A673 (cell line): ENCODE results near the gene TMIE. TPM values are rescaled to one million over a fixed set of nuclear protein-coding genes. Genes with fewer than 3 reads are reported as not detected.

Experiments
- BruUV-seq: library from RNA; stranded (reverse); fragments of 400-500 nt; replicated peaks from 2 replicates; lab custom pipeline; 2021; lab: Mats Ljungman, UMichigan
- CTCF ChIA-PET: fragments of 300-600 bp; sonication (Branson Sonifier 250); formaldehyde crosslinking; loops from one replicate; lab custom pipeline; 2022; ENCODE audit warnings: antibody characterized with exemption; lab: Charles Lee
- POLR2A ChIA-PET: fragments of 300-600 bp; sonication (Branson Sonifier 250); formaldehyde crosslinking; loops from one replicate; lab custom pipeline; 2022; ENCODE audit warnings: antibody characterized with exemption; ENCODE audit not compliant: low non-redundant PET; lab: Charles Lee
- DNase-seq: peaks from one replicate; pipeline ENCODE4 v3.0.0-alpha.2; 2015; ENCODE audit warnings: low spot score
- H3K27ac ChIP-seq: fragments of 200-600 bp; sonication (generic); 2 replicates; pipeline ENCODE4 v1.5.1; 2016; ENCODE audit warnings: mixed run types, low read depth, mild to moderate bottlenecking, mixed read lengths, antibody characterized with exemption, low read length; ENCODE audit not compliant: poor library complexity, severe bottlenecking
- H3K27me3 ChIP-seq: fragments of 200-600 bp; sonication (generic); replicated peaks from 2 replicates; pipeline ENCODE4 v1.6.1; 2017; ENCODE audit warnings: mixed run types, low read depth, mild to moderate bottlenecking, mixed read lengths, antibody characterized with exemption, low read length; ENCODE audit not compliant: insufficient read depth, poor library complexity
- H3K36me3 ChIP-seq: fragments of 200-600 bp; sonication (generic); 2 replicates; pipeline ENCODE4 v1.6.1; 2016; ENCODE audit warnings: mixed run types, mild to moderate bottlenecking, mixed read lengths, antibody characterized with exemption, low read length; ENCODE audit not compliant: insufficient read depth, poor library complexity, severe bottlenecking
- H3K4me1 ChIP-seq: fragments of 200-600 bp; sonication (generic); 2 replicates; pipeline ENCODE4 v1.6.1; 2017; ENCODE audit warnings: mixed run types, mild to moderate bottlenecking, mixed read lengths, antibody characterized with exemption, low read length; ENCODE audit not compliant: insufficient read depth, poor library complexity, severe bottlenecking
- H3K4me3 ChIP-seq: fragments of 200-600 bp; sonication (generic); 2 replicates; pipeline ENCODE4 v1.5.1; 2016; ENCODE audit warnings: low read depth, mixed run types, mild to moderate bottlenecking, mixed read lengths, low read length; ENCODE audit not compliant: poor library complexity, severe bottlenecking
- H3K9me3 ChIP-seq: fragments of 200-600 bp; sonication (generic); 2 replicates; pipeline ENCODE4 v1.6.1; 2016; ENCODE audit warnings: mixed run types, low read depth, mild to moderate bottlenecking, mixed read lengths, antibody characterized with exemption, low read length; ENCODE audit not compliant: poor library complexity, severe bottlenecking
- CTCF ChIP-seq: fragments of 300-800, 200-600 bp; sonication (generic); conservative IDR thresholded peaks from 2 replicates; pipeline ENCODE4 v1.5.1; 2017; ENCODE audit warnings: low read depth, mild to moderate bottlenecking, antibody characterized with exemption, low read length, moderate library complexity, mixed read lengths
- EZH2 ChIP-seq: fragments of 200-600 bp; sonication (generic); IDR thresholded peaks from 2 replicates; pipeline ENCODE4 v1.6.1; 2017; ENCODE audit warnings: borderline replicate concordance, low read depth, mild to moderate bottlenecking, mixed read lengths, antibody characterized with exemption, low read length; ENCODE audit not compliant: poor library complexity, severe bottlenecking
- intact Hi-C: fragments of 100-400 bp; cut with micrococcal nuclease; formaldehyde crosslinking; loops from one replicate; pipeline ENCODE4 v1.10.0; 2022; ENCODE audit not compliant: unreplicated experiment
- total RNA-seq: library from RNA; stranded (reverse); gene quantifications from 2 replicates; pipeline ENCODE4 v1.2.3, GENCODE V29; 2021

TMIE gene
- total RNA-seq, 1 experiment from 2014 or later = not detected

GRCh38 chr3:46668116-46668515, 33.1 kb upstream of the TMIE start:
- Histone ChIP-seq H3K27ac (no peak overlapping the region), H3K27me3 (no peaks in the 10 kb centered on the region), H3K4me3 (no peak overlapping the region), H3K36me3 (no peaks in the 10 kb centered on the region), H3K9me3 (no peaks in the 10 kb centered on the region), H3K4me1 (no peaks in the 10 kb centered on the region)
- no peak for DNase-seq
- CTCF ChIA-PET = interaction anchor here (0.7 kb wide), 1 partner anchor 46 kb away, joined by 4 read pairs; no protein-coding TSS in a partner anchor
- POLR2A ChIA-PET = no interaction called here
- intact Hi-C loops = no loop called here
- TF ChIP-seq EZH2 = no peak
- no peak for TF ChIP-seq CTCF
- no TSS peak for BruUV-seq

GRCh38 chr3:46668591-46668990, 32.6 kb upstream of the TMIE start:
- TF ChIP-seq CTCF (no peak), EZH2 (no peak)
- ChIA-PET POLR2A (no interaction called here), CTCF (interaction anchor here (0.7 kb wide), 1 partner anchor 45 kb away, joined by 4 read pairs; no protein-coding TSS in a partner anchor)
- DNase-seq = no peak
- Histone ChIP-seq H3K36me3 (no peaks in the 10 kb centered on the region), H3K27me3 (no peaks in the 10 kb centered on the region), H3K4me1 (no peaks in the 10 kb centered on the region), H3K9me3 (no peaks in the 10 kb centered on the region), H3K27ac (no peak overlapping the region), H3K4me3 (no peak overlapping the region)
- intact Hi-C loops = no loop called here
- BruUV-seq = no TSS peak

- Histone ChIP-seq H3K36me3 (no peaks in the 10 kb centered on the region), H3K9me3 (no peaks in the 10 kb centered on the region), H3K4me3 (no peak overlapping the region), H3K27me3 (no peaks in the 10 kb centered on the region), H3K4me1 (no peaks in the 10 kb centered on the region), H3K27ac (no peak overlapping the region)
- CTCF ChIA-PET = no interaction called here
- TF ChIP-seq CTCF (no peak), EZH2 (no peak)
- no TSS peak for BruUV-seq
- no peak for DNase-seq
- POLR2A ChIA-PET = no interaction called here
- intact Hi-C loops = no loop called here
Observed at GRCh38 chr3:46669191-46669999, 31.8 kb upstream of the TMIE start.
